GM12892 (cell line): ENCODE data around the gene SEMA6D.

ENCODE experiments used
- POLR2A ChIP-seq: IDR thresholded peaks from 2 replicates; pipeline ENCODE4 v1.6.1; 2011; ENCODE audit warnings: low read depth, low read length, control low read depth
- POLR2AphosphoS5 ChIP-seq: IDR thresholded peaks from 2 replicates; pipeline ENCODE4 v1.6.1; 2011; ENCODE audit warnings: low read depth, low read length, control low read depth
- TAF1 ChIP-seq: IDR thresholded peaks from 2 replicates; pipeline ENCODE4 v1.6.1; 2011; ENCODE audit warnings: low read depth, mild to moderate bottlenecking, control low read depth, low read length, borderline replicate concordance

- TF ChIP-seq POLR2A (no peak), TAF1 (no peak), POLR2AphosphoS5 (no peak)
These were observed 19.0 kb downstream of the SEMA6D start for GRCh38 chr15:47736143-47736786.
